DND-41 (cell line): ENCODE results near the gene TMEFF2.

ENCODE experiments used
- ATAC-seq: fragments of 200-7000 bp; cut with Tn5 transposase; 3 replicates; pipeline ENCODE4 v1.9.1; 2021; ENCODE audit warnings: low read depth; ENCODE audit not compliant: insufficient read depth
- DNase-seq: peaks from one replicate; pipeline ENCODE4 v3.0.0-alpha.2; 2020
- H2AFZ ChIP-seq: 2 replicates; pipeline ENCODE4 v1.6.0; 2012; ENCODE audit warnings: low read depth, low read length
- H3K27ac ChIP-seq: 2 replicates; pipeline ENCODE4 v1.5.1; 2012; ENCODE audit warnings: low read length, inconsistent platforms
- H3K27me3 ChIP-seq: fragments of 200-600 bp; sonication (generic); 2 replicates; pipeline ENCODE4 v1.6.0; 2012; ENCODE audit warnings: low read length, mild to moderate bottlenecking, inconsistent platforms; ENCODE audit not compliant: insufficient read depth, poor library complexity
- H3K36me3 ChIP-seq: 2 replicates; pipeline ENCODE4 v1.5.1; 2012; ENCODE audit warnings: low read length, inconsistent platforms; ENCODE audit not compliant: insufficient read depth
- H3K4me1 ChIP-seq: 2 replicates; pipeline ENCODE4 v1.5.1; 2012; ENCODE audit warnings: mild to moderate bottlenecking, low read length; ENCODE audit not compliant: insufficient read depth
- H3K4me2 ChIP-seq: 2 replicates; pipeline ENCODE4 v1.6.0; 2012; ENCODE audit warnings: mild to moderate bottlenecking, moderate library complexity, low read length, inconsistent platforms; ENCODE audit not compliant: insufficient read depth
- H3K4me3 ChIP-seq, 2 experiments: fragments of 200-600 bp in 1 of 2; shearing (Covaris generic) in 1 of 2; 2 replicates each; pipeline ENCODE4 v1.5.1; 2012 to 2016; ENCODE audit warnings: inconsistent platforms in 2 of 2, low read length in 2 of 2, mild to moderate bottlenecking in 2 of 2, low read depth in 1 of 2, moderate library complexity in 1 of 2
- H3K79me2 ChIP-seq: 2 replicates; pipeline ENCODE4 v1.6.0; 2012; ENCODE audit warnings: low read length, inconsistent platforms; ENCODE audit not compliant: insufficient read depth
- H3K9ac ChIP-seq: 2 replicates; pipeline ENCODE4 v1.6.0; 2012; ENCODE audit warnings: low read depth, mild to moderate bottlenecking, inconsistent platforms, low read length, moderate library complexity
- H3K9me3 ChIP-seq: 2 replicates; pipeline ENCODE4 v1.5.1; 2012; ENCODE audit warnings: low read length, moderate library complexity, mild to moderate bottlenecking, inconsistent platforms; ENCODE audit not compliant: insufficient read depth, severe bottlenecking
- H4K20me1 ChIP-seq: 2 replicates; pipeline ENCODE4 v1.6.0; 2012; ENCODE audit warnings: low read length; ENCODE audit not compliant: insufficient read depth
- EZH2 ChIP-seq: IDR thresholded peaks from 3 replicates; pipeline ENCODE4 v1.6.1; 2012; ENCODE audit warnings: borderline replicate concordance, low read depth, mild to moderate bottlenecking, moderate library complexity, low read length, inconsistent platforms; ENCODE audit not compliant: severe bottlenecking
- TF ChIP-seq, protein P1 (sequence below): IDR thresholded peaks from 2 replicates; pipeline ENCODE4 v1.5.1; 2012; ENCODE audit warnings: borderline replicate concordance, low read length, moderate library complexity, mild to moderate bottlenecking; ENCODE audit not compliant: poor library complexity, severe bottlenecking; ENCODE audit errors: extremely low read depth

Gene TMEFF2

DNA sequence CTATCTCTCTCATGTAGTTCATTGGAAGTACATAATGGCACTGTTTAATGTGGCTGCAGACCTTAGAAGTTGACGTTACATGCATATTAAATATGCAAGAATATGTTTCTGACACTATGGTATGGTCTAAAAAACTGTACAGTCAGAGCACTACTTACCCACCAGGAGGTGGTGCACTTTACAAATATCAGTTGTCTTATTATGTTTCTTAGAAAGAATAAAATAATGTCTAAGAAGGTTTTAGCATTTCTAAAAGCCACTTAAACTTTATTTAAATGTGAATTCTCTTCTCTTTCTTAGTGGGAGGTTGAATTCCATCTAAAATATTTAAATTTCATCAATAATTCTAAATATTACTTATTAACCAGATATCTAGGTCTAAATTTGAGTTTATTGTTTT lies 4.3 kb downstream of the TMEFF2 start:
- no peak overlapping the region for H2AFZ ChIP-seq
- TF ChIP-seq, protein P1, sequence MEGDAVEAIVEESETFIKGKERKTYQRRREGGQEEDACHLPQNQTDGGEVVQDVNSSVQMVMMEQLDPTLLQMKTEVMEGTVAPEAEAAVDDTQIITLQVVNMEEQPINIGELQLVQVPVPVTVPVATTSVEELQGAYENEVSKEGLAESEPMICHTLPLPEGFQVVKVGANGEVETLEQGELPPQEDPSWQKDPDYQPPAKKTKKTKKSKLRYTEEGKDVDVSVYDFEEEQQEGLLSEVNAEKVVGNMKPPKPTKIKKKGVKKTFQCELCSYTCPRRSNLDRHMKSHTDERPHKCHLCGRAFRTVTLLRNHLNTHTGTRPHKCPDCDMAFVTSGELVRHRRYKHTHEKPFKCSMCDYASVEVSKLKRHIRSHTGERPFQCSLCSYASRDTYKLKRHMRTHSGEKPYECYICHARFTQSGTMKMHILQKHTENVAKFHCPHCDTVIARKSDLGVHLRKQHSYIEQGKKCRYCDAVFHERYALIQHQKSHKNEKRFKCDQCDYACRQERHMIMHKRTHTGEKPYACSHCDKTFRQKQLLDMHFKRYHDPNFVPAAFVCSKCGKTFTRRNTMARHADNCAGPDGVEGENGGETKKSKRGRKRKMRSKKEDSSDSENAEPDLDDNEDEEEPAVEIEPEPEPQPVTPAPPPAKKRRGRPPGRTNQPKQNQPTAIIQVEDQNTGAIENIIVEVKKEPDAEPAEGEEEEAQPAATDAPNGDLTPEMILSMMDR = peak; percentile 62
- TF ChIP-seq EZH2 = no peak
- no peaks in the 10 kb centered on the region for H3K9me3 ChIP-seq
- H3K9ac ChIP-seq = no peak overlapping the region
- H3K79me2 ChIP-seq = no peaks in the 10 kb centered on the region
- no peak overlapping the region for H3K4me3 ChIP-seq
- DNase-seq (no peak), ATAC-seq (peak; percentile 60; the same call in 1 of the 3 replicates)
- H3K27ac ChIP-seq = no peak overlapping the region
- peaks cover 8% of the 10 kb centered on the region for H3K27me3 ChIP-seq
- H3K36me3 ChIP-seq = no peaks in the 10 kb centered on the region
- no peaks in the 10 kb centered on the region for H3K4me1 ChIP-seq
- no peak overlapping the region for H3K4me2 ChIP-seq
- no peaks in the 10 kb centered on the region for H4K20me1 ChIP-seq

DNA sequence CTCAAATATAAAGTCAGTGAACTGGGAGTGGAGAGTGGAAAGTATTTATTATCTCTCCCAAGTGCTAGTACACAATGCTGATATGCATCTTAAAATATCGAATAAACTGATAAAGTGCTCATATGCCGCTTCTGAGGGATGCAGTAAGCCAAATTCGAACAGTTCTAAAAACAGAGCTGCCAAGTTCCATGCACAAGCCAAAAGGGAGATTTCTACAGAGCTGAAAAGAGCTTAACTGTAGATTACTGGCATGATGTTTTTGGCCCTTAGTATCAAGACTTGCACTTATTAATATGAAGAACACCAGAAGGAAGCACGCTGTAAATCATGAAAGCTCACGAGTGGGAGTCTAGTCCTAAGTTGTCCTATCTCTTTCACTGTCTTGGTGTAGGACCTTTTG lies 7.9 kb downstream of the TMEFF2 start:
- no peak overlapping the region for H3K9ac ChIP-seq
- TF ChIP-seq, protein P1 = no peak
- TF ChIP-seq EZH2 = no peak
- no peaks in the 10 kb centered on the region for H3K79me2 ChIP-seq
- H3K9me3 ChIP-seq = no peaks in the 10 kb centered on the region
- peaks cover 4% of the 10 kb centered on the region for H3K27me3 ChIP-seq
- ATAC-seq (no peak), DNase-seq (no peak)
- H3K27ac ChIP-seq = no peak overlapping the region
- no peaks in the 10 kb centered on the region for H4K20me1 ChIP-seq
- no peak overlapping the region for H3K4me2 ChIP-seq
- H3K4me1 ChIP-seq = no peaks in the 10 kb centered on the region
- H2AFZ ChIP-seq = no peak overlapping the region
- no peaks in the 10 kb centered on the region for H3K36me3 ChIP-seq
- H3K4me3 ChIP-seq = no peak overlapping the region

DNA sequence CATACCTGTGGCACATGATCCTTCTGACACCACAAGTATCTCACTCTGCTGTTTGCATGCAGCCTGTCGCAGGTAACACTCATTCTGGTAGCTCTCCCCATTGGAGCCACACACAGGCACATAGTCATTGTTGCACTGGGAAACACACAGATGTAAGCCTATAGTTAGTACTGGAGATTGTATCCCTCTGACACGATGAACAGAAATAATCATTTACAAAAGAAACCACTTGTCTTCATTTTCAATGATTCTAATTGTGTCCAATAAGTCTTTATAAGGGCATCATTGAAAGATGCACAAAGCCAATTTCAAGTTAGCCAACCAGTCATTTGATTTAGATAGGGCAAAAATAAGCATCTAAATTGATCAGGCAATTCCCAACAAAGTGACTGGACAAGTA lies 10.4 kb downstream of the TMEFF2 start:
- Histone ChIP-seq H3K9ac (no peak overlapping the region), H3K4me1 (no peaks in the 10 kb centered on the region), H3K4me3 (no peak overlapping the region), H2AFZ (no peak overlapping the region), H3K36me3 (no peaks in the 10 kb centered on the region), H3K27me3 (peaks cover 2% of the 10 kb centered on the region), H3K27ac (no peak overlapping the region), H3K4me2 (no peak overlapping the region), H3K79me2 (no peaks in the 10 kb centered on the region), H3K9me3 (no peaks in the 10 kb centered on the region), H4K20me1 (no peaks in the 10 kb centered on the region)
- ATAC-seq = no peak
- DNase-seq = no peak
- TF ChIP-seq EZH2 = no peak
- TF ChIP-seq, protein P1 = no peak

DNA sequence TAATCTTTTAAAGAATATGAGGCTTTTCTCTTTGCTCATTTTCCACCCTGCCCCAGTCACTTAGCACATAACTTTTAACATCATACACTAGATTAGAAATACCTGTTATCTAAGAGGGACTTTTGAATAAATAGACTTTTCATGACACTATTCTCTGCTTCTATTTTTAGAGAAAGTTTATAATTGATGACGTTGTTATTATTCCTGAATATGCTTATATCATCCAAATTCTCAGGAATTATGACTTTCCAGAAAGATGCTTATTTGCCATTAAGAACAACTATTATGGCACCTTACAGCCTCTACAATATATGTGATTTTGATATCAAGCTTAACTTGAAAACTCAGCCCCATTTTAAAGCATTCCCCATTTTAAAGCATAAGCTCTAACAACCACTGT lies 11.4 kb downstream of the TMEFF2 start:
- ATAC-seq (no peak), DNase-seq (no peak)
- no peak overlapping the region for H2AFZ ChIP-seq
- H3K9me3 ChIP-seq = no peaks in the 10 kb centered on the region
- H3K4me2 ChIP-seq = no peak overlapping the region
- H3K36me3 ChIP-seq = no peaks in the 10 kb centered on the region
- H3K4me1 ChIP-seq = no peaks in the 10 kb centered on the region
- no peak overlapping the region for H3K9ac ChIP-seq
- H3K79me2 ChIP-seq = no peaks in the 10 kb centered on the region
- H3K4me3 ChIP-seq = no peak overlapping the region
- no peak overlapping the region for H3K27ac ChIP-seq
- TF ChIP-seq, protein P1 = no peak
- TF ChIP-seq EZH2 = no peak
- peaks cover 2% of the 10 kb centered on the region for H3K27me3 ChIP-seq
- no peaks in the 10 kb centered on the region for H4K20me1 ChIP-seq
